ENCODE data around the gene MAFB. TPM values are rescaled to one million over a fixed set of nuclear protein-coding genes. Genes with fewer than 3 reads are reported as not detected.

MAFB gene
- total RNA-seq, 1 donor from 2014 or later, result 4.6 TPM

- Mint-ChIP-seq H3K9me3 (ENCODE audit: unreplicated experiment) (peaks cover 6% of the 10 kb centered on the region), H3K27me3 (ENCODE audit: unreplicated experiment) (no peaks in the 10 kb centered on the region), H3K4me3 (ENCODE audit: unreplicated experiment) (no peak overlapping the region), H3K4me1 (ENCODE audit: low read depth, unreplicated experiment) (no peaks in the 10 kb centered on the region), H3K27ac (ENCODE audit: unreplicated experiment) (no peak overlapping the region), H3K36me3 (ENCODE audit: unreplicated experiment) (no peaks in the 10 kb centered on the region)
- TF ChIP-seq CTCF (IDR thresholded peaks at IDR 0.05; ENCODE audit: partially characterized antibody, unreplicated experiment), result no peak
- no peak for DNase-seq
These were observed 47.2 kb downstream of the MAFB start for GRCh38 chr20:40641809-40642208.

- no peaks in the 10 kb centered on the region for H3K36me3 Mint-ChIP-seq (ENCODE audit: unreplicated experiment)
- no peaks in the 10 kb centered on the region for H3K27me3 Mint-ChIP-seq (ENCODE audit: unreplicated experiment)
- peaks cover 5% of the 10 kb centered on the region for H3K9me3 Mint-ChIP-seq (ENCODE audit: unreplicated experiment)
- no peaks in the 10 kb centered on the region for H3K4me1 Mint-ChIP-seq (ENCODE audit: low read depth, unreplicated experiment)
- no peak overlapping the region for H3K27ac Mint-ChIP-seq (ENCODE audit: unreplicated experiment)
- no peak for DNase-seq
- TF ChIP-seq CTCF (IDR thresholded peaks at IDR 0.05; ENCODE audit: partially characterized antibody, unreplicated experiment), result no peak
- H3K4me3 Mint-ChIP-seq (ENCODE audit: unreplicated experiment), result no peak overlapping the region
These were observed 47.8 kb downstream of the MAFB start for GRCh38 chr20:40641202-40641601.

- H3K4me3 Mint-ChIP-seq (ENCODE audit: unreplicated experiment), result no peak overlapping the region
- H3K36me3 Mint-ChIP-seq (ENCODE audit: unreplicated experiment), result no peaks in the 10 kb centered on the region
- DNase-seq, result no peak
- no peak overlapping the region for H3K27ac Mint-ChIP-seq (ENCODE audit: unreplicated experiment)
- H3K27me3 Mint-ChIP-seq (ENCODE audit: unreplicated experiment), result no peaks in the 10 kb centered on the region
- H3K9me3 Mint-ChIP-seq (ENCODE audit: unreplicated experiment), result peaks cover 5% of the 10 kb centered on the region
- no peaks in the 10 kb centered on the region for H3K4me1 Mint-ChIP-seq (ENCODE audit: low read depth, unreplicated experiment)
- TF ChIP-seq CTCF (IDR thresholded peaks at IDR 0.05; ENCODE audit: partially characterized antibody, unreplicated experiment), result no peak
These were observed 48.4 kb downstream of the MAFB start for GRCh38 chr20:40640667-40641066.

GRCh38 chr20:40639676-40640355, 49.2 kb downstream of the MAFB start:
- Mint-ChIP-seq H3K4me3 (ENCODE audit: unreplicated experiment) (no peak overlapping the region), H3K36me3 (ENCODE audit: unreplicated experiment) (no peaks in the 10 kb centered on the region)

More at GRCh38 chr20:40639676-40640355, 49.2 kb downstream of the MAFB start:
- no peaks in the 10 kb centered on the region for H3K4me1 Mint-ChIP-seq (ENCODE audit: low read depth, unreplicated experiment)
- no peak overlapping the region for H3K27ac Mint-ChIP-seq (ENCODE audit: unreplicated experiment)
- no peak for DNase-seq
- H3K27me3 Mint-ChIP-seq (ENCODE audit: unreplicated experiment), result no peaks in the 10 kb centered on the region
- TF ChIP-seq CTCF (IDR thresholded peaks at IDR 0.05; ENCODE audit: partially characterized antibody, unreplicated experiment), result no peak
- peaks cover 3% of the 10 kb centered on the region for H3K9me3 Mint-ChIP-seq (ENCODE audit: unreplicated experiment)

Measured in glutamatergic neuron (in vitro differentiated cells).